Choroid plexus epithelial cell (primary cell): ENCODE data around the gene FOCAD.

Source experiments
- DNase-seq: peaks from one replicate; pipeline ENCODE4 v3.0.0-alpha.2; 2010; ENCODE audit warnings: low read depth
- H3K4me3 ChIP-seq: 2 replicates; pipeline ENCODE4 v1.5.1; 2011; ENCODE audit warnings: low read depth, mild to moderate bottlenecking, control low read depth, low read length, moderate library complexity
- CTCF ChIP-seq: conservative IDR thresholded peaks from 2 replicates; pipeline ENCODE4 v1.5.1; 2011; ENCODE audit warnings: low read depth, mild to moderate bottlenecking, control low read depth, inconsistent platforms, low read length, moderate library complexity

Gene FOCAD

GRCh38 chr9:20811872-20812271, 127.8 kb downstream of the FOCAD start:
- DNase-seq, result peak; percentile 53

GRCh38 chr9:20815923-20816703, 132.1 kb downstream of the FOCAD start:
- no peak for DNase-seq
- no peak for TF ChIP-seq CTCF
- no peak overlapping the region for H3K4me3 ChIP-seq

More at GRCh38 chr9:20811872-20812271, 127.8 kb downstream of the FOCAD start:
- TF ChIP-seq CTCF, result no peak
- no peak overlapping the region for H3K4me3 ChIP-seq

DNA sequence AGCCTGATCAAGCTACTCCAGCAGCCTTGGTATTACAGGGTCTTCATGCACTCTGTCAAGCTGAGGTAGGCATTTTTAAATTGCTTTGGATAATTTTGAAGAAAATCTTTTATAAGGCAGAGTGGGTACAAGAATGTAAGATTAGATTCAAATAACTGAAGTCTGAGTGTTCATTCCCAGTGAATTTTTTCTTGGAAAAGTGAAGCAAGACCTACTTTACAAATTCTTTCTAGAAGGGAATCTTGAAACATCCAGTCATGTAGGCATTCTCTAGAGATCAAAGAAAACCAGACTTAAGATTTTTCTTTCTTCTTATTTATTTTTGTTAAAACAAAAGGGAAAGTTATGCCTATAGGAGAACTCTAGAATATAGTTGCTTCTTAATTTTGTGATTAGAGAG, 139.0 kb downstream of the FOCAD start:
- DNase-seq, result no peak
- TF ChIP-seq CTCF, result no peak
- no peak overlapping the region for H3K4me3 ChIP-seq

GRCh38 chr9:20831028-20831427, 147.0 kb downstream of the FOCAD start:
- DNase-seq, result no peak
- TF ChIP-seq CTCF, result no peak
- no peak overlapping the region for H3K4me3 ChIP-seq

DNA sequence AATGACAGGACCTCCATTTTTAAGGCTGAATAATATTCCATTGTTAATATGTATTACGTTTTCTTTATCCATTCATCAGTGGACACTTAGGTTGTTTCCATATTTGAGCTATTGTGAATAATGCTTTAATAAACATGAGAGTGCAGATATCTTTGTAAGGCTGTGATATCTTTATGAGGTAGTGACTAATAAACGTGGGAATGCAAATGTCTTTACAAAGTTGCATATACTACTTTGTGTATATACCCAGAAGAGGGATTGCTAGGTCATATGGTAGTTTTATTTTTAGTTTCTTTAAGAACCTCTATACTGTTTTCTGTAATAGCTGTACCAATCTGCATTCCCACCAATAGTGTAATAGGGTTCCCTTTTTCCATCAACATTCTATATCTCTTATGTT, 148.7 kb downstream of the FOCAD start:
- no peak for DNase-seq
- no peak for TF ChIP-seq CTCF

DNA sequence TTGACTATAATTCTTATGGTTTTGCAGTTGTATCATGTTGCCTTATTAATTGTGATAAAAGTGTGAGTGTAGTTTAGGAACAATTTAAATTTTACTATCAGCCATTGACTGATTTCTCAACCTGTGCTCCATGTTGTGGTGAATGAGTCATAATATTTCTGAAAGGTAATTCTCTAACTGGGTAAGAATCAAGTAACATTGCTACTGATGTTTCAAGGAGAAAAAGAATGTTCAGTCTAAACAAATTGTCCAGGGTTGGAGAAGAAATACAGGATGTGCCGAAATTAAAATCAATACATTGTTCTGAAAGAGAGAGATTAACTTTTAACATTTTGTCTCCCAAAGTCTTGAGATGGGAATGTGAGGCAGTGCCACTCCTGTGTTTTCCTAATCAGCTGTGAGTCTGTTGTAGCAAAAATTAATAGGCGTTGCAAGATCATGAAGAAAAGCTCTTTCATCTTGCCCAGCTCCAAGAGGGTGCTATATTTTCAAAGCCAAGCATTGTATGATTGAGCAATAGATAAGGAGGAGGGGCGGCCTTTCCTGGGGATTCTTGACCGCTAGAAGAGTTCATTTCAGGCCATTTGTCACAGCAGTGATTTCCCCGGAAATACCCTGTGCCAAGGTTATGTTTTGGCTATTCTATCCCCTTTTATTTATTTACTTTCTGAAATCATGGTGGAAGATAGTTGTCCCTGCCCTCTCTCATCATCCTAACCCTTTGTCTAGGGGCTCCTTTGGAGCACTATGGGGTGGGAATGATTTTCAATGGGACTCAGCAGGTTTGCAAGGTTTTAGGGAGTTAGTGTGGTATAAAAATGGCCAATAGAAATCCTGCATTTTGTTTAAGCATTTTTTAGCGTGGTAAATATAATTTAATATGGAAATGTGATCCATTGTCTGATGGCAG, 151.6 kb downstream of the FOCAD start:
- DNase-seq, result peak; percentile 69

More for the DNA sequence above, 148.7 kb downstream of the FOCAD start:
- no peak overlapping the region for H3K4me3 ChIP-seq

More for the DNA sequence above, 151.6 kb downstream of the FOCAD start:
- peak overlapping the region; percentile 17 for H3K4me3 ChIP-seq
- no peak for TF ChIP-seq CTCF
